Endothelial cell of umbilical vein (primary cell): ENCODE measurements around the gene CALCOCO2. TPM values are rescaled to one million over a fixed set of nuclear protein-coding genes. Genes with fewer than 3 reads are reported as not detected.

Source experiments
- BruUV-seq: library from RNA; stranded (reverse); fragments of 400-500 nt; replicated peaks from 2 replicates; lab custom pipeline; 2021; lab: Mats Ljungman, UMichigan
- CTCF ChIA-PET: fragments of 300-600, 350-600 bp; sonication (Branson Sonifier 250); formaldehyde crosslinking; loops from one replicate; lab custom pipeline; 2021; ENCODE audit warnings: antibody characterized with exemption, inconsistent platforms; lab: Charles Lee
- POLR2A ChIA-PET: fragments of 300-600, 350-600 bp; sonication (Branson Sonifier 250); formaldehyde crosslinking; loops from one replicate; lab custom pipeline; 2021; ENCODE audit warnings: antibody characterized with exemption, inconsistent platforms; lab: Charles Lee
- DNase-seq: peaks from one replicate; pipeline ENCODE4 v3.0.0-alpha.2; 2011; ENCODE audit warnings: low read depth, low spot score
- FAIRE-seq: peaks from 2 replicates; lab custom pipeline; 2011; peaks lifted over from hg19 to GRCh38; lab: Jason Lieb, UNC
- H2AFZ ChIP-seq: 2 replicates; pipeline ENCODE4 v1.6.0; 2012; ENCODE audit warnings: low read depth, low read length, control low read depth, inconsistent platforms
- H3K27ac ChIP-seq: 2 replicates; pipeline ENCODE4 v1.5.1; 2011; ENCODE audit warnings: low read depth, mild to moderate bottlenecking, control low read depth, low read length, moderate library complexity; ENCODE audit not compliant: insufficient read depth
- H3K27me3 ChIP-seq, 2 experiments: 2 replicates each; pipeline versions ENCODE4 v1.6.0 to v1.6.1; 2011; ENCODE audit warnings: low read length in 2 of 2, mixed read lengths in 1 of 2; ENCODE audit not compliant: control insufficient read depth in 2 of 2, insufficient read depth in 2 of 2
- H3K36me3 ChIP-seq, 2 experiments: 2 replicates in 1 of 2; 3 replicates in 1 of 2; pipeline ENCODE4 v1.5.1; 2011; ENCODE audit warnings: low read length in 2 of 2, mild to moderate bottlenecking in 1 of 2, moderate library complexity in 1 of 2; ENCODE audit not compliant: control insufficient read depth in 2 of 2, insufficient read depth in 2 of 2; ENCODE audit errors: extremely low read depth in 1 of 2
- H3K4me1 ChIP-seq: 3 replicates; pipeline ENCODE4 v1.5.1; 2011; ENCODE audit warnings: mild to moderate bottlenecking, low read length; ENCODE audit not compliant: control insufficient read depth, insufficient read depth; ENCODE audit errors: extremely low read depth
- H3K4me2 ChIP-seq: 2 replicates; pipeline ENCODE4 v1.6.1; 2011; ENCODE audit warnings: low read length, control low read depth, mixed read lengths; ENCODE audit not compliant: insufficient read depth
- H3K4me3 ChIP-seq, 3 experiments: fragments of 200-600 bp in 1 of 3; sonication (generic), shearing (Covaris generic) in 1 of 3; replicated peaks in 1 of 3; 2 replicates each; pipeline ENCODE4 v1.5.1; 2011 to 2016; ENCODE audit warnings: control low read depth in 3 of 3, low read length in 3 of 3, mild to moderate bottlenecking in 2 of 3, inconsistent platforms in 1 of 3, low read depth in 1 of 3, moderate library complexity in 1 of 3; ENCODE audit not compliant: insufficient read depth in 1 of 3
- H3K79me2 ChIP-seq: 2 replicates; pipeline ENCODE4 v1.6.0; 2012; ENCODE audit warnings: low read length, inconsistent platforms; ENCODE audit not compliant: control insufficient read depth, insufficient read depth
- H3K9ac ChIP-seq: replicated peaks from 2 replicates; pipeline ENCODE3; 2011; ENCODE audit warnings: low read length, control low read depth; ENCODE audit not compliant: insufficient read depth; ENCODE audit errors: extremely low read depth
- H3K9me1 ChIP-seq: replicated peaks from 3 replicates; pipeline ENCODE4 v1.6.0; 2011; ENCODE audit warnings: mild to moderate bottlenecking, low read length; ENCODE audit not compliant: control insufficient read depth, insufficient read depth; ENCODE audit errors: extremely low read depth
- H3K9me3 ChIP-seq: replicated peaks from 2 replicates; pipeline ENCODE4 v1.5.1; 2012; ENCODE audit warnings: low read length, inconsistent platforms; ENCODE audit not compliant: control insufficient read depth, insufficient read depth
- H4K20me1 ChIP-seq: replicated peaks from 2 replicates; pipeline ENCODE3; 2011; ENCODE audit warnings: mild to moderate bottlenecking, low read length; ENCODE audit not compliant: control insufficient read depth, insufficient read depth; ENCODE audit errors: extremely low read depth
- CTCF ChIP-seq, 2 donors: IDR thresholded peaks; 1 replicate in 1 of 2; 2 replicates in 1 of 2; pipeline ENCODE4 v1.5.1; 2011; ENCODE audit warnings: low read length in 2 of 2, mild to moderate bottlenecking in 2 of 2, moderate library complexity in 2 of 2, control low read depth in 1 of 2, inconsistent platforms in 1 of 2, low read depth in 1 of 2; ENCODE audit not compliant: insufficient read depth in 1 of 2; ENCODE audit errors: extremely low read depth in 1 of 2
- EZH2 ChIP-seq: IDR thresholded peaks from 2 replicates; pipeline ENCODE4 v1.6.1; 2012; ENCODE audit warnings: borderline replicate concordance, low read depth, mild to moderate bottlenecking, moderate library complexity, low read length, inconsistent platforms; ENCODE audit not compliant: severe bottlenecking
- FOS ChIP-seq: IDR thresholded peaks from 2 replicates; pipeline ENCODE4 v1.6.1; 2011; ENCODE audit warnings: mild to moderate bottlenecking, low read length, moderate library complexity, borderline replicate concordance; ENCODE audit not compliant: insufficient read depth
- GATA2 ChIP-seq: IDR thresholded peaks from 2 replicates; pipeline ENCODE4 v1.7.0; 2011; ENCODE audit warnings: low read depth, mild to moderate bottlenecking, moderate library complexity, mixed read lengths, low read length; ENCODE audit not compliant: insufficient read length, insufficient read depth
- JUN ChIP-seq: IDR thresholded peaks from 2 replicates; pipeline ENCODE4 v1.6.1; 2011; ENCODE audit warnings: borderline replicate concordance, low read depth; ENCODE audit not compliant: insufficient read length, insufficient read depth
- MAX ChIP-seq: IDR thresholded peaks from 2 replicates; pipeline ENCODE4 v1.6.1; 2011; ENCODE audit not compliant: insufficient read depth, insufficient read length
- MYC ChIP-seq: IDR thresholded peaks from one replicate; pipeline ENCODE4 v1.6.1; 2011; ENCODE audit warnings: mild to moderate bottlenecking, low read depth, low read length
- POLR2A ChIP-seq: IDR thresholded peaks from 2 replicates; pipeline ENCODE4 v1.6.1; 2012; ENCODE audit warnings: low read depth, mild to moderate bottlenecking, control low read depth, low read length
- POLR2AphosphoS5 ChIP-seq: IDR thresholded peaks from 2 replicates; pipeline ENCODE4 v1.6.1; 2012; ENCODE audit warnings: low read depth, mild to moderate bottlenecking, control low read depth, low read length, moderate library complexity; ENCODE audit not compliant: insufficient read depth
- dilution Hi-C: fragments of 300-500 bp; cut with MboI; formaldehyde crosslinking; loops from one replicate; pipeline ENCODE4 v1.15.0; 2019; ENCODE audit warnings: low sequenced_read_pairs; ENCODE audit not compliant: extremely low pct_ligation_motif_present
- intact Hi-C: fragments of 100-400 bp; cut with micrococcal nuclease; formaldehyde crosslinking; loops from one replicate; pipeline ENCODE4 v1.10.0; 2022
- polyA plus RNA-seq, 4 experiments: library from polyadenylated mRNA; depleted of rRNA in 3 of 4; stranded (reverse) in 3 of 4; unstranded in 1 of 4; fragments of >200 nt; gene quantifications; 2 replicates each; pipeline versions ENCODE4 v1.2.1 to v1.2.3, GENCODE V29; 2011 to 2012; ENCODE audit warnings: missing spikeins in 1 of 4
- total RNA-seq: library from RNA; stranded (reverse); gene quantifications from 2 replicates; pipeline ENCODE4 v1.2.3, GENCODE V29; 2021

The CALCOCO2 gene
- total and polyA plus RNA-seq, 2 donors (not counting 3 experiments of a cell fraction or from before 2014, with no cell fraction given): 20.6 to 64.9 TPM

GRCh38 chr17:48860456-48860855, 29.6 kb downstream of the CALCOCO2 start:
- ChIA-PET POLR2A (no interaction called here), CTCF (interaction anchor here (0.9 to 6.8 kb wide), 7 partner anchors 9 to 182 kb away, joined by 3 to 44 read pairs (median 4); partner anchors contain the start of gene TTLL6)
- no peaks in the 10 kb centered on the region for H3K9me3 ChIP-seq
- TF ChIP-seq POLR2AphosphoS5: no peak
- TF ChIP-seq CTCF (IDR thresholded peaks at IDR 0.05; ENCODE audit: extremely low read depth in 1 of 2, insufficient read depth in 1 of 2, low read depth in 1 of 2, low read length in 2 of 2): no peak
- TF ChIP-seq MAX: no peak
- no peak for TF ChIP-seq MYC
- no peak for TF ChIP-seq GATA2
- no peak for TF ChIP-seq POLR2A
- TF ChIP-seq EZH2: no peak
- TF ChIP-seq JUN: no peak
- no peak for TF ChIP-seq FOS
- no TSS peak for BruUV-seq
- no peak for DNase-seq
- H3K4me1 ChIP-seq: no peaks in the 10 kb centered on the region
- no peaks in the 10 kb centered on the region for H3K79me2 ChIP-seq
- H3K27me3 ChIP-seq: no peaks in the 10 kb centered on the region
- no peak overlapping the region for H3K27ac ChIP-seq
- no peaks in the 10 kb centered on the region for H3K9me1 ChIP-seq
- no peaks in the 10 kb centered on the region for H4K20me1 ChIP-seq
- dilution Hi-C loops: no loop called here
- no peak overlapping the region for H3K9ac ChIP-seq
- no peak for FAIRE-seq
- no peak overlapping the region for H3K4me3 ChIP-seq
- H3K36me3 ChIP-seq: peaks cover 2 to 4% of the 10 kb centered on the region in 2 experiments
- intact Hi-C loops: no loop called here
- H3K4me2 ChIP-seq: no peak overlapping the region
- H2AFZ ChIP-seq: no peak overlapping the region
